ENCODE data around the gene CACNA2D2.

GRCh38 chr3:50466177-50466576 is 37.3 kb downstream of the CACNA2D2 start:
- TF ChIP-seq CTCF (IDR thresholded peaks at IDR 0.05; ENCODE audit: insufficient read depth, low read length) (no peak), POLR2AphosphoS5 (IDR thresholded peaks at IDR 0.05; ENCODE audit: low read depth) (no peak), REST (IDR thresholded peaks at IDR 0.05; ENCODE audit: insufficient replicate concordance, low read depth) (no peak), GABPA (IDR thresholded peaks at IDR 0.05; ENCODE audit: low read depth) (no peak)
